ENCODE data around the gene IFNGR2.

DNA sequence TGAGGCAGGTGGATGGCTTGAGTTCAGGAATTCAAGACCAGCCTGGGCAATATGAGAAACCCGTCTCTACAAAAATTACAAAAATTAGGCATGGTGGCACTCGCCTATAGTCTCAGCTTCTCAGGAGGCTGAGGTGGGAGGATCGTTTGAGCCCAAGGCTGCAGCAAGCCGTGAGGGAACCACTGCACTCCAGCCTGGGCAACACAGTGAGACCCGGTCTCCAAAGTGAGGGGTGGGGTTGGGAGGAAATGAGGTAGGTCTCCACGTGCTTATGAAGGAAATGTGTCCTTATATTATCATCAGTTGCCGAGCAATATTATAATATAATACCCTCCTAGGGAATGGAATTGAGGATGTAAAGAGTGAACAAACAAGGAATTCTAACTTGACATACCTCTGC, 73.9 kb downstream of the IFNGR2 start:
- TF ChIP-seq, protein P1, sequence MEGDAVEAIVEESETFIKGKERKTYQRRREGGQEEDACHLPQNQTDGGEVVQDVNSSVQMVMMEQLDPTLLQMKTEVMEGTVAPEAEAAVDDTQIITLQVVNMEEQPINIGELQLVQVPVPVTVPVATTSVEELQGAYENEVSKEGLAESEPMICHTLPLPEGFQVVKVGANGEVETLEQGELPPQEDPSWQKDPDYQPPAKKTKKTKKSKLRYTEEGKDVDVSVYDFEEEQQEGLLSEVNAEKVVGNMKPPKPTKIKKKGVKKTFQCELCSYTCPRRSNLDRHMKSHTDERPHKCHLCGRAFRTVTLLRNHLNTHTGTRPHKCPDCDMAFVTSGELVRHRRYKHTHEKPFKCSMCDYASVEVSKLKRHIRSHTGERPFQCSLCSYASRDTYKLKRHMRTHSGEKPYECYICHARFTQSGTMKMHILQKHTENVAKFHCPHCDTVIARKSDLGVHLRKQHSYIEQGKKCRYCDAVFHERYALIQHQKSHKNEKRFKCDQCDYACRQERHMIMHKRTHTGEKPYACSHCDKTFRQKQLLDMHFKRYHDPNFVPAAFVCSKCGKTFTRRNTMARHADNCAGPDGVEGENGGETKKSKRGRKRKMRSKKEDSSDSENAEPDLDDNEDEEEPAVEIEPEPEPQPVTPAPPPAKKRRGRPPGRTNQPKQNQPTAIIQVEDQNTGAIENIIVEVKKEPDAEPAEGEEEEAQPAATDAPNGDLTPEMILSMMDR (IDR thresholded peaks at IDR 0.05) = no peak
- TF ChIP-seq EZH2 (IDR thresholded peaks at IDR 0.05; ENCODE audit: borderline replicate concordance, insufficient read depth, low read depth, low read length, poor library complexity, severe bottlenecking) = no peak

Measured in B cell (primary cell).